Stomach (tissue), 9 donors: ENCODE results near the gene CCDC63. TPM values are rescaled to one million over a fixed set of nuclear protein-coding genes. Genes with fewer than 3 reads are reported as not detected.
A peak's percentile ranks its signal among the peaks of the same experiment; 100 is the strongest.

Source experiments
- DNase-seq, 2 donors: peaks; one replicate each; pipeline versions ENCODE4 v3.0.0 to v3.0.0-alpha.2; 2013 to 2019
- H3K27ac ChIP-seq, 5 donors: fragments of 200-600 bp in 4 of 5; sonication (generic) in 4 of 5; one replicate each; pipeline ENCODE4 v1.5.1; 2013 to 2019; ENCODE audit warnings: mild to moderate bottlenecking in 1 of 5, moderate library complexity in 1 of 5
- H3K27me3 ChIP-seq, 3 donors: fragments of 200-600 bp; sonication (generic); one replicate each; pipeline ENCODE4 v1.5.1; 2017 to 2019; ENCODE audit warnings: mixed run types in 1 of 3
- H3K36me3 ChIP-seq, 4 donors: fragments of 200-600 bp; sonication (generic); 1 replicate in 3 of 4; 2 replicates in 1 of 4; pipeline ENCODE4 v1.5.1; 2016 to 2019
- H3K4me1 ChIP-seq, 4 donors: fragments of 200-600 bp; sonication (generic); one replicate each; pipeline ENCODE4 v1.5.1; 2016 to 2019
- H3K4me3 ChIP-seq, 4 donors: fragments of 200-600 bp; sonication (generic) in 3 of 4; one replicate each; pipeline ENCODE4 v1.5.1; 2016 to 2019; ENCODE audit warnings: mild to moderate bottlenecking in 1 of 4
- H3K9me3 ChIP-seq, 4 donors: fragments of 200-600 bp; sonication (generic); one replicate each; pipeline ENCODE4 v1.5.1; 2016 to 2019
- EP300 ChIP-seq: sonication (generic); formaldehyde crosslinking; IDR thresholded peaks from one replicate; pipeline ENCODE4 v1.6.1; 2017; ENCODE audit warnings: antibody characterized with exemption
- POLR2A ChIP-seq, 4 donors: fragments of 450-650 bp; IDR thresholded peaks; one replicate each; pipeline ENCODE4 v1.6.1; 2016; ENCODE audit warnings: antibody characterized with exemption in 4 of 4, control low read depth in 2 of 4, mild to moderate bottlenecking in 1 of 4, moderate library complexity in 1 of 4
- POLR2AphosphoS5 ChIP-seq, 3 donors: sonication (generic); formaldehyde crosslinking; IDR thresholded peaks; one replicate each; pipeline ENCODE4 v1.6.1; 2016; ENCODE audit warnings: antibody characterized with exemption in 3 of 3
- WGBS, 5 donors: extraction: QIAGEN DNeasy Blood & Tissue Kit in 3 of 5; methylation state at CpG; one replicate each; pipeline versions ENCODE4 v1.1.5 to v1.1.7; 2013 to 2018; 5-methylcytosine and 5-hydroxymethylcytosine counted together
- intact Hi-C: fragments of 100-400 bp; cut with DNase I; formaldehyde crosslinking; loops from one replicate; pipeline ENCODE4 v1.15.1; 2023; ENCODE audit warnings: low total_unique reads
- polyA plus RNA-seq, 3 donors: library from polyadenylated mRNA; stranded (reverse); fragments of 200-250 nt; gene quantifications; one replicate each; pipeline ENCODE4 v1.2.3, GENCODE V29; 2013
- total RNA-seq, 5 donors: library from RNA; depleted of rRNA; stranded (reverse); fragments of >200 nt; gene quantifications; one replicate each; pipeline versions ENCODE4 v1.1.0 to v1.2.3, GENCODE V29; 2014 to 2016
- TF ChIP-seq, protein P1 (sequence below), 7 experiments: fragments of 450-650 bp in 4 of 7; fragments of 200-600 bp in 3 of 7; sonication (generic) in 3 of 7; IDR thresholded peaks; one replicate each; pipeline ENCODE4 v1.5.1; 2016 to 2019; ENCODE audit warnings: antibody characterized with exemption in 7 of 7, control low read depth in 2 of 7, mild to moderate bottlenecking in 1 of 7
- donor health status: healthy with polysubstance abuse.
- donor health status: Bipolar disorder and iron deficiency.
- donor health status: healthy.

Gene CCDC63
- total and polyA plus RNA-seq, 8 donors: not detected

DNA sequence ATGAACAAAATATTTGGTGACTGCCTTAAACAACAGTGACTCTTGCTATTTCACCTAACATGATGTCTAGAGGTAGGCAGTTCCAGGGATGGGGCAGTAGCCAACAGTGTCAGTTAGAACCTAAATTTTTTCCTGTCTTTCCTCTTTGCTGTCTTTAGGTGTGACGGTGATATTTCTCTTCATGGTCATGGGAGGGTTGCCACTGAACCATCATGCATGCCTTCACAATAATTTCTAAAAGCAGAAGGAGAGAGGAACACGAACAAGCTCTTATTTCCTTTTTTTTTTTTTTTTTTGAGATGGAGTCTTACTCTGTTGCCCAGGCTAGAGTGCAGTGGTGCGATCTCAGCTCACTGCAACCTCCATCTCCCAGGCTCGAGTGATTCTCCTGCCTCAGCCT is 2.4 kb downstream of the CCDC63 start:
- H3K27ac ChIP-seq: no peak overlapping the region
- H3K27me3 ChIP-seq: peaks cover 0 to 39% (median 28%) of the 10 kb centered on the region in 3 donors
- H3K36me3 ChIP-seq: no peaks in the 10 kb centered on the region
- no peak for DNase-seq
- H3K4me1 ChIP-seq: peaks cover 0 to 21% (median 10%) of the 10 kb centered on the region in 4 donors
- WGBS, 5 donors: 78 to 89% (median 82%) methylated on average over 4 of the region's 4 CpGs
- intact Hi-C loops: no loop called here
- no peak for TF ChIP-seq EP300
- no peak overlapping the region for H3K4me3 ChIP-seq
- H3K9me3 ChIP-seq: no peaks in the 10 kb centered on the region

DNA sequence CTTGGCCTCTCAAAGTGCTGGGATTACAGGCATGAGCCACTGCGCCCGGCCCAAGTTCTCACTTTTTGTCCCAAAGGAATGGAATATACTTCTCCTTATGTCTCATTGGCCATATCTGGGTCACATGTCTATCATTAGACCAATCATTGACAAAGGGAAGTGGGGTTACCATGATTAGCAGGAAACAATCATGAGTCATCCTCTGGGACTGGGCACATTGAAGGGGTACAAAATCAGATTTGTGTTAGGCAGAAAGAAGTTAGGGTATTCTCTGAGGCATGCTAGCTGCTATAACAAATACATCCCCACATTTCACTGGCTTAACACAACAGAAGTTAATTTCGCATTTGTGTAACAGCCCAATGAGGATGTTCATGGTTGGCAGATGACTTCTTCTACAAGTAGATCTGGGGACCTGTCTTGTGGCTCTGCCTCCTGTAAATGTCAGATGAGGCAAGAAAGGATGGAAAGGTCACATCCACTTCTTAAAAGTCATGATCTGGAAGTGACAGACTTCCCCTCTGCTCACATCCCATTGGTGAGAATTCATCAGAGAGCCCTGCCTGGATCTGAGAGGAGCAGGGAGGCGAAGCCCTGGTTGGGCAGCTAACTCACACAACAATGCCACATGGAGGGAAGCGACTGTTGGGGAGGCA is 3.1 kb downstream of the CCDC63 start:
- no peaks in the 10 kb centered on the region for H3K9me3 ChIP-seq
- peaks cover 0 to 39% (median 28%) of the 10 kb centered on the region in 3 donors for H3K27me3 ChIP-seq
- 84 to 95% (median 90%) methylated on average over 5 of the region's 5 CpGs for WGBS, 5 donors
- H3K27ac ChIP-seq: no peak overlapping the region
- no peak overlapping the region for H3K4me3 ChIP-seq
- TF ChIP-seq POLR2AphosphoS5 (IDR thresholded peaks at IDR 0.05): no peak
- TF ChIP-seq, protein P1, sequence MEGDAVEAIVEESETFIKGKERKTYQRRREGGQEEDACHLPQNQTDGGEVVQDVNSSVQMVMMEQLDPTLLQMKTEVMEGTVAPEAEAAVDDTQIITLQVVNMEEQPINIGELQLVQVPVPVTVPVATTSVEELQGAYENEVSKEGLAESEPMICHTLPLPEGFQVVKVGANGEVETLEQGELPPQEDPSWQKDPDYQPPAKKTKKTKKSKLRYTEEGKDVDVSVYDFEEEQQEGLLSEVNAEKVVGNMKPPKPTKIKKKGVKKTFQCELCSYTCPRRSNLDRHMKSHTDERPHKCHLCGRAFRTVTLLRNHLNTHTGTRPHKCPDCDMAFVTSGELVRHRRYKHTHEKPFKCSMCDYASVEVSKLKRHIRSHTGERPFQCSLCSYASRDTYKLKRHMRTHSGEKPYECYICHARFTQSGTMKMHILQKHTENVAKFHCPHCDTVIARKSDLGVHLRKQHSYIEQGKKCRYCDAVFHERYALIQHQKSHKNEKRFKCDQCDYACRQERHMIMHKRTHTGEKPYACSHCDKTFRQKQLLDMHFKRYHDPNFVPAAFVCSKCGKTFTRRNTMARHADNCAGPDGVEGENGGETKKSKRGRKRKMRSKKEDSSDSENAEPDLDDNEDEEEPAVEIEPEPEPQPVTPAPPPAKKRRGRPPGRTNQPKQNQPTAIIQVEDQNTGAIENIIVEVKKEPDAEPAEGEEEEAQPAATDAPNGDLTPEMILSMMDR (IDR thresholded peaks at IDR 0.05): no peak
- H3K36me3 ChIP-seq: no peaks in the 10 kb centered on the region
- no peak for DNase-seq
- intact Hi-C loops: no loop called here
- peaks cover 0 to 16% (median 10%) of the 10 kb centered on the region in 4 donors for H3K4me1 ChIP-seq

DNA sequence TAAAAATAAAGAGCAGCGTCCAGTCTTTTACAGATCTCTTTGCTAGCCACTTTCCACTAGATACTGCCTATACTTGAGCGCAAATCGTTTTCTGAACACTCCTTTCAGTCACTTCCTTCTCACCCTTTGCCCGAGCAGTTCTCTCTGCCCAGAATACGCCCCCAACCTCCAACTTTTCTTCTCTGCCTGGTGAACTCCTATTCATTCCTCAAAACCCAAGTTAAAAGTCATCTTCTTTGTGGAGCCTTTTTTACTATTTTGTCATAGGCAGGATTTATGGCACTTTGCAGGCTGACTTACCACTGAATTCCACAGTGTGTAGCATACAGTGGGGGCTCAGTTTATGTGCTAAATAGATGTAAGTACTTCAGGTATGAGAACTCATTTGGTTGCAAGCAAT is 4.0 kb downstream of the CCDC63 start:
- no peak for DNase-seq
- Histone ChIP-seq H3K36me3 (no peaks in the 10 kb centered on the region), H3K4me3 (no peak overlapping the region), H3K27me3 (peaks cover 0 to 32% (median 28%) of the 10 kb centered on the region in 3 donors), H3K9me3 (no peaks in the 10 kb centered on the region), H3K4me1 (peaks cover 0 to 10% (median 7%) of the 10 kb centered on the region in 4 donors), H3K27ac (no peak overlapping the region)
- 64 to 71% (median 66%) methylated on average over 5 of the region's 5 CpGs for WGBS, 5 donors
- intact Hi-C loops: no loop called here
- no peak for TF ChIP-seq POLR2AphosphoS5 (IDR thresholded peaks at IDR 0.05)

DNA sequence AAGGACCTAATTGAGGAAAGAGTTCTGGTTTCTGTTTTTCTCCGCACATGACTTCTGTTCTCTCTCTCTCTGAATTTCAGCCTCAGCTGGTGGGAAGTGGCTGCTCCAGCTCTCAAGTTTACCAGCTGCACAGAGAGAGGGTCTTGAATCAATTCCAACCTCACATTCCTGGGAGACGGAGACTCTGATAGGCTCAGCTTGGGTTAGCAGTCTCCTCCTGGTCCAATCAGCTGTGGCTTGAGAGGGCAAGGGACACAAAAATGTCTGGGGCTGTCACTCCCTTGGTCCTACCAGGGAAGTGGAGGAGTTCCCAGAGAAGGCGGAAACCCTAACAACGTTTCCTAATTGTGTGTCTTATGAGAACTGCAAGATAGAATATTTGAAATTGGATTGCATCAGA is 7.0 kb downstream of the CCDC63 start:
- H3K36me3 ChIP-seq: no peaks in the 10 kb centered on the region
- intact Hi-C loops: no loop called here
- DNase-seq: peak in 1 of 2 donors; percentile 82
- no peaks in the 10 kb centered on the region for H3K9me3 ChIP-seq
- H3K27me3 ChIP-seq: peaks cover 0 to 5% (median 4%) of the 10 kb centered on the region in 3 donors
- H3K27ac ChIP-seq: no peak overlapping the region
- 54 to 64% (median 57%) methylated on average over 4 of the region's 4 CpGs for WGBS, 5 donors
- no peaks in the 10 kb centered on the region for H3K4me1 ChIP-seq
- no peak overlapping the region for H3K4me3 ChIP-seq
- TF ChIP-seq POLR2A (IDR thresholded peaks at IDR 0.05): no peak
- TF ChIP-seq, protein P1 (IDR thresholded peaks at IDR 0.05): no peak
- no peak for TF ChIP-seq POLR2AphosphoS5 (IDR thresholded peaks at IDR 0.05)
- no peak for TF ChIP-seq EP300

DNA sequence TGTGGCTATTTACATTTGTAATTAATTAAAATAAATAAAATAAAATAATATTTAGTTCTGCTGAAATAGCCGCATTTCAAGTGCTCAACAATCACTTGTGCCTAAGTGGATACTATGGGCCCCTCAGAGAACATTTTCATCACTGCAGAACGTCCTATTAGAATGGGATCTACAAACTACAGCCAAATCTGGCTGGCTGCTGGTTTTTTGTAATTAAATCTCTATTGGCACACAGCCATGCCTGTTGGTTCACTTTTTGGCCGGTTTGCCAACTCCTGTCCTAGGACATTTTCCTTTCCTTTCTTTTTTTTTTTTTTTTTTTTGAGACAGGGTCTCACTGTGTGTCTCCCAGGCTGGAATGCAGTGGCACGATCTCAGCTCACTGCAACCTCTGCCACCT is 9.8 kb downstream of the CCDC63 start:
- H3K27ac ChIP-seq: no peak overlapping the region
- no peaks in the 10 kb centered on the region for H3K36me3 ChIP-seq
- H3K9me3 ChIP-seq: no peaks in the 10 kb centered on the region
- H3K4me3 ChIP-seq: no peak overlapping the region
- intact Hi-C loops: no loop called here
- H3K4me1 ChIP-seq: no peaks in the 10 kb centered on the region
- no peak for TF ChIP-seq POLR2A (IDR thresholded peaks at IDR 0.05)
- TF ChIP-seq, protein P1 (IDR thresholded peaks at IDR 0.05): no peak
- WGBS, 5 donors: 52 to 80% (median 66%) methylated on average over 4 of the region's 4 CpGs
- no peak for DNase-seq
- peaks cover 0 to 5% (median 0%) of the 10 kb centered on the region in 3 donors for H3K27me3 ChIP-seq
